ENCODE results near the gene HBE1.

DNA sequence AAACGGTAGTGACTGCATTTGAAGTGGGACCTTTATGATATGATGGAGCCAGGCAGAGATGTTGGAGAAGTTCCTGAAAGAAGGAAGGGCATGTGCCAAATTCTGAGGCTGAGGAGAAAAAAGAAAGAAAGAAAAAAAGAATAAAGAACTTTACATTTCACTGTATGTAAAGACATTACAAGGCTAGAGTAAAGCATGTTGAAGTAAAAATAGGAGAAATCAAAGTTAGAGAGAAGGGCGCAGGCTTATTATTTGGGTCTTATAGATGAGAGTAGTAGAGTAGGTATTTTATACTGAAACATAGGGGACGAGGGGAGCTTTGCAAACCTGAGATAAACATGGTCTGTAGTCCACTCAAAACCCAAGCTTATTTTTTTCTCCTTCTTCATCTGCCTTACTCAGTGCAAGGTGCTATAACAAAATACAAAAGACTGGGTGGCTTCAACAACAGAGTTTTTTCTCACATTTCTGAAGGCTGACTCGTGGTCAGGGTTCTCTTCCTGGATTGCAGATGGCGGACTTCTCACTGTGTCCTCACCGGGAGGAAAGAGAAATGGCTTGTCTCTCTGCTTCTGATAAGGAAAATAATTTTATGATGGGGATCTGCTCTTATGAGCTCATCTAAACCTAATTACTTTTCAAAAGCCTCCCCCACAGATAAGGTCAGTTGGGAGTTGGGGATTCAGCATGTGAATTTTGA is 22.8 kb downstream of the HBE1 start:
- TF ChIP-seq, protein P1, sequence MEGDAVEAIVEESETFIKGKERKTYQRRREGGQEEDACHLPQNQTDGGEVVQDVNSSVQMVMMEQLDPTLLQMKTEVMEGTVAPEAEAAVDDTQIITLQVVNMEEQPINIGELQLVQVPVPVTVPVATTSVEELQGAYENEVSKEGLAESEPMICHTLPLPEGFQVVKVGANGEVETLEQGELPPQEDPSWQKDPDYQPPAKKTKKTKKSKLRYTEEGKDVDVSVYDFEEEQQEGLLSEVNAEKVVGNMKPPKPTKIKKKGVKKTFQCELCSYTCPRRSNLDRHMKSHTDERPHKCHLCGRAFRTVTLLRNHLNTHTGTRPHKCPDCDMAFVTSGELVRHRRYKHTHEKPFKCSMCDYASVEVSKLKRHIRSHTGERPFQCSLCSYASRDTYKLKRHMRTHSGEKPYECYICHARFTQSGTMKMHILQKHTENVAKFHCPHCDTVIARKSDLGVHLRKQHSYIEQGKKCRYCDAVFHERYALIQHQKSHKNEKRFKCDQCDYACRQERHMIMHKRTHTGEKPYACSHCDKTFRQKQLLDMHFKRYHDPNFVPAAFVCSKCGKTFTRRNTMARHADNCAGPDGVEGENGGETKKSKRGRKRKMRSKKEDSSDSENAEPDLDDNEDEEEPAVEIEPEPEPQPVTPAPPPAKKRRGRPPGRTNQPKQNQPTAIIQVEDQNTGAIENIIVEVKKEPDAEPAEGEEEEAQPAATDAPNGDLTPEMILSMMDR (IDR thresholded peaks at IDR 0.05): no peak
- TF ChIP-seq POLR2A (IDR thresholded peaks at IDR 0.05): no peak

All from testis (tissue), 2 donors.